Erythroblast (primary cell): ENCODE results near the gene KIR2DL1.

ENCODE experiments used
- GATA1 ChIP-seq: IDR thresholded peaks from 2 replicates; pipeline ENCODE4 v1.6.1; 2011; ENCODE audit warnings: low read depth, mild to moderate bottlenecking, control low read depth, low read length, moderate library complexity
- POLR2A ChIP-seq: IDR thresholded peaks from 2 replicates; pipeline ENCODE4 v1.6.1; 2011; ENCODE audit warnings: mild to moderate bottlenecking, low read length

DNA sequence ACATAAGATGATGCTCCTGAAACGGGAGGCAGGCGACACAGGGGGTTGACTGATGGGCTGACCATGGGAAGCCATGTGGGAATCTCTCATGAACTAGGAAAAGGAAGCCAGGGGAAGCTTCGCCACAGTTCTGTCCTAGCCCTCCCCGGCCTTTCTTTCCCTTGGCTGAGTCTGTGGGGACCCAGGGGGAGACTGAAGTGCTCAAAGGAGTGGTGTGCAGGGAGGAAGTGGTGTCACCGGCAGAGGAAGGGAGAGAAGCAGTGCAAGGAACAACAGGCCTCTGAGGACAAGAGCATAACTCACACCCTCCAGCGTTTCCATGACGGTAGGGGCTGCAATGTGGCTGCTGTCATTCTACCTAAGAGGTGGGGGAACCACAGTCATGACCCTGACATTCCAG lies 44.3 kb upstream of the KIR2DL1 start:
- no peak for TF ChIP-seq POLR2A
- TF ChIP-seq GATA1, result no peak
